NCI-H2107 (cell line): ENCODE results near the gene RNF7.
"Not testable (repeated sequence)": the region's sequence is repeated elsewhere in the genome, so short reads cannot be mapped to it uniquely, and the experiment has no call there.

Experiments
- DNase-seq: peaks from one replicate; lab custom pipeline; 2025; lab: John Stamatoyannopoulos, UW

The RNF7 gene

DNA sequence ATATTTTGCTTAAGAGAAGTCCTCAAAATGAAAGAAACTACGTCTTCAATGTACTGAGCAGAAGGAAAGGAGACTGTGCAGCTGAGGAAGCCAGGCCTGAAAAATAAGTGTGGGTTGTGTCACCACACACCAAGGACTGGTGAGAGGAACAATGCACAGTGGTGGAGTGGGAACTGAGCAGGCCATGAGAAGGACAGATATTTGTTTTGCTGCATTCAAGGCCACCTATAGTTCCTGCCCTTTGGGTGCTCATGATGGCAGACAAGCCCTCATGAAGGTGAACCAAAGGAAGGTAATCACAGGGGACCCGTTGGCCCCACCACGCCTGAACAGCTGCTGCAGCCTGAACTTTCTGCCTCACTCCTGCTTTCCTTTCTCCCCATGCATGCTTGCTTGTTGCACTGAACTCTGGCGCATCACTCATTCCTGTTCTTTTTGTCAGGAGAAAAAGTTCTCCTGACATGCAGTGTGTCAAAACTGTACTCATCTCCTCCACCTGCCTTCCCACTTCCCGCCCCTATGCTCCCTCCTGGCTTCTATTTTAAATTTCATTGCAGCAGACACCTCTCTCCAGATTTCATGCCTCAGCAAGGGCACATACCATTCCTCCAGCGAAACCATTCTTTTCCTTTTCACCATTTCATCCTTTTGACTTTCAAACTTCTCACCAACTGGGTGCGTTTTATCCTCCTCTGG is 2.2 kb upstream of the RNF7 start:
- no peak for DNase-seq

DNA sequence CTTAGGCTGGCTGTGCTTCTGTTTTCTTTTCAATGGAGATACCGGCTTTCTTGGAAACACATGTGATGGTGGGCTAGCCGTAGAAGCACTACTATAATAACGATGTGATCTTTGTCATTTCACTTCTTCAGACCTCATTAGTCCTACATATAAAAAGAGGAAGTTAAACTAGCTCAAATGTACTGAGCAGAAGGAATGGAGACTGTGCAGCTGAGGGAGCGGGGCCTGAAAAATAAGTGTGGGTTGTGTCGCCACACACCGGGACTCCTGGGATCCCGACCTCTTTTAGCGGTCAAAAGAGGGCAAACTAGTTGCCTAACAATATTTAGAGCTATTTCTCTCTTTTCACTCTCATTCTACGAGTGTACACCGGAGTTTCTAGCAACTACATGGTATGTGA is 1.0 kb upstream of the RNF7 start:
- no peak for DNase-seq

DNA sequence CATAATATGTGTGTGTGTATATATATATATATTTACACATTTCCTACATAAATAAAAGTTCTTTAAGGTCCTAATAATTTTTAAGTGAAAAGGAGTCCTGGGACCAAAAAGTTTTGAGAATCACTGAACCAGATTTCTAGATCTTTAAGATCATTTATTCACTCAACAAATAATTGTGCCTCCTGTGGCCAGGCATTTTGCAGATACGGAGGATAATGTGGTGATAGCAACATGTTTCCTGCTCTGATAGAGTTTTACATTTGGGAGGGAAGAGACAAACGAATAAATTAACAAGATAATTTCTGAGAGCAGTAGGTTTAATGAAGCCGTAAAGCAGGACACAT is 448 bp upstream of the RNF7 start:
- no peak for DNase-seq

DNA sequence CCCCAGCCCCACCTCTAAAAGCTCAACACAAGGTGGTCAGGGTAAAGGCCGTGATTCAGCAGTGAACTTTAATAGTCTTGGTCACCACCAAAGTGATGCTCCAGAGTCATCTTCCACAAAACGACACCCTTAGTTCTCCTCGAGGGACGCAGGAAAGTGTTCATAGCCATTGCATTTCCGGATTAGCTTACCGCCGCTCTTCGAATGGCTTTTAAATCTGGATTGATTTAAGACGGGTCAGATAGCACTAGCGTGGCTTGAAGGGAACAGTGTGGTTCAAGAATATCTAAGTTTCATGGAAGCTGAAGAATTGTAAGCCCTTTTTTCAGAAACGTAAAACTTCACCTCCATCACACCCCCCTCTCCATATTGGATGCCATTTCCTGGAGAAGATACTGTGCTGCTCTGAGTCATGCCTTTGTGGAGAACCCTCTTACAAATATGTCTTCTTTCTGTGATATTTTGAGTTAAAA is 829 bp downstream of the RNF7 start:
- DNase-seq = no peak

DNA sequence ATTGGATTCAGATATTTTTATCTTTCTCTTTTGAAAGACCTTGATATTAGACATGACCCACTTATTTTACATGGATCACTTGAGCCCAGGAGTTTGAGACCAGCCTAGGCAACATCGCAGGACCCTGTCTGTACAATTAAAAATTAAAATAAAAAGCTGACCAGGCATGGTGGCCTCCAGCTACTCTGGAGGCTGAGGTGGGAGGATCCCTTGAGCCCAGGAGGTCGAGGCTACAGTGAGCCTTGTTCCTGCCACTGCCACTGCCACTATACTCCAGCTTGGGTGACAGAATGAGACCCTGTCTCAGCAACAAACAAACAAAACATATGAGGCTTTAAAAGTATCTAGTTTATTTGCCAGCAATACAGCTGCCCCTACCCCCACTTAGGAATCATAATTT is 1.6 kb downstream of the RNF7 start:
- DNase-seq = no peak

DNA sequence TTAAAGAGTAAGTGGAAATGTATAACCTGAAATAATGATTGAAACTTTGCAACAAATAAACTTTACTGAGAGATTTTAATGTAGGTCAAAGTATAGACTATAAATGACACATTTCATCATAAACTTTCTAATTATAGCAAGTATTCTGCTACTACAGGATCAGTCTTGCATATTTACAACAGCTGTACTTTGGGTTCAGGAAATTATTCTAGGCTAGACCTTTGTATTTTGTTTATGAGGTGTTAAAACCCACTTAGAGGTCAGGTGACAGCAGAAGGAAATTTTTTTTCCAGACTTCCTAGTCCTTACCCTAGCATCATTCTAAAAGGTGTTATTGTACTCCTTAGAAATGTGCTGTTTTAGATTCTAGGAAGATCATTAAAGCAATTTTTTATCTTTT is 2.3 kb downstream of the RNF7 start:
- DNase-seq = no peak

DNA sequence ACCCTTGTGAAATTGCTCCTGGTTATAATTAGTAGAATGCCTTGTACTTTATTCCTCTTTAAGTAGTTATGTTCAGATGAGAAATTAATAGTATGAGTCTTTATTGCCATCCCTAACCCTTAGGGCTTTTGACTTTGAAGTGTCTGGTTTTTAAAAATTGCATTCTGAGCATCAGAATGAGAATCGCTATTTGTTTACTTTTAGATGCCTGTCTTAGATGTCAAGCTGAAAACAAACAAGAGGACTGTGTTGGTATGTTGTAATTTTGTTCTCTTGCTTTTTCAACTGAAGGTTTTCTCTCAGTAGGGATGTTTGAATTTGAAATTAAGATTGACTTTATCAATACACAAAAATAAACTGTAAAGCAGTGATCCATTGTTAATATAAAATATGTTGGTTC is 5.2 kb downstream of the RNF7 start:
- DNase-seq = no peak

DNA sequence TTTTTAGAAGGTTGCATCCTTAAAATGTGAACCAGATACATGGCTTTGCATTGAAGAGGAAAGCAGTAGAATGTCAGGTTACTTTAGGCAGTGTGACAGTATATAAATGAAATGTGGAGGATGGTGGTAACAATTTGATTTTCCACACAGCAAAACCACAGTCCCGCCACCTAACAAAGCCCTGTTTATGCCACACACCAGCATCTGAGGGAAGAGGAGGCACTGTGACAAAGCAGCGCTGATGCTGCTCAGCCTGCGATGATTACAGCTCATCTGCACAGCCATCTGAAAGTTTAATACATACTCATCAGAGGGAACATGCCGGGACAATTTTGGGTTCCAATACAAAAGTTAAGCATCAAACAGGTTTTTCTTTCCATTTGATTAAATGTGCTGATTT is 8.9 kb downstream of the RNF7 start:
- no peak for DNase-seq

DNA sequence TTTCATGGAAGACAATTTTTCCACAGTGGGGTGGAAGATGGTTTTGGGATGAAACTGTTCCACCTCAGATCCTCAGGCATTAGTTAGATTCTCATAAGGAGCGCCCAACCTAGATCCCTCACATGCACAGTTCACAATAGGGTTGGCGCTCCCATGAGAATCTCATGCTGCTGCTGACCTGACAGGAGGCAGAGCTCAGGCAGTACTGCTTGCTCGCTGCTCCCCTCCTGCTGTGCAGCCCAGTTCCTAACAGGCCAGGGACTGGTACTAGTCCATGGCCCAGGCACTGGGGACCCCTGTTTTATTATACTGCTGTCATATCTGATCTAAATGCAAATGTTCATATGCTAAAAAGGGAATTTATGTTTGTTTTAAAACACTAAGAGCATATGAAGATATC is 15.3 kb downstream of the RNF7 start:
- no peak for DNase-seq

DNA sequence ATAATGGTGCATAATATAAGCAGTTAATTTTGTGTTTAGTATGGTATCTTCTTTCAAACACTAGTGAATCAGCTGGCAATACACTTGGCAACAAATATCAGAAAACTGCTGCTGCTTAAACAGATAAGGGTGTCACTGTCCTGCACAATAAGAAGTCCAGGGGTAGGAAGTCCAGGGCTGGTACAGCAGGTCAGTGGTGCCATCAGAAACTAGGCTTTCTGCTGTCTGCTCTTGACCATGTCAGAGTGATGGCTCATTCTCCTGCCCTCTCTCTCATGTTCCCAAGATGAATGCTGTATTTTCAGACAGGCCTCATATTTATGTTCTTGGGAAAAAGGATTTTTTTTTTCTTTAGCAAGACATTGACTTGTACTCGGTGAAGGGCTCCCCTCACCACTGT is 15.9 kb downstream of the RNF7 start:
- no peak for DNase-seq

DNA sequence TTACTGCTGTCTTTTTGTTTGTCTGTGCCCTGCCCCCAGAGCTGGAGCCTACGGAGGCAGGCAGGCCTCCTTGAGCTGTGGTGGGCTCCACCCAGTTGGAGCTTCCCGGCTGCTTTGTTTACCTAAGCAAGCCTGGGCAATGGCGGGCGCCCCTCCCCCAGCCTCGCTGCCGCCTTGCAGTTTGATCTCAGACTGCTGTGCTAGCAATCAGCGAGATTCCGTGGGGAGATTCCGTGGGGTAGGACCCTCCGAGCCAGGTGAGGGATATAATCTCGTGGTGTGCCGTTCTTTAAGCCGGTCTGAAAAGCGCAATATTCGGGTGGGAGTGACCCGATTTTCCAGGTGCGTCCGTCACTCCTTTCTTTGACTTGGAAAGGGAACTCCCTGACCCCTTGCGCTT is 24.5 kb downstream of the RNF7 start:
- not testable (repeated sequence) for DNase-seq

DNA sequence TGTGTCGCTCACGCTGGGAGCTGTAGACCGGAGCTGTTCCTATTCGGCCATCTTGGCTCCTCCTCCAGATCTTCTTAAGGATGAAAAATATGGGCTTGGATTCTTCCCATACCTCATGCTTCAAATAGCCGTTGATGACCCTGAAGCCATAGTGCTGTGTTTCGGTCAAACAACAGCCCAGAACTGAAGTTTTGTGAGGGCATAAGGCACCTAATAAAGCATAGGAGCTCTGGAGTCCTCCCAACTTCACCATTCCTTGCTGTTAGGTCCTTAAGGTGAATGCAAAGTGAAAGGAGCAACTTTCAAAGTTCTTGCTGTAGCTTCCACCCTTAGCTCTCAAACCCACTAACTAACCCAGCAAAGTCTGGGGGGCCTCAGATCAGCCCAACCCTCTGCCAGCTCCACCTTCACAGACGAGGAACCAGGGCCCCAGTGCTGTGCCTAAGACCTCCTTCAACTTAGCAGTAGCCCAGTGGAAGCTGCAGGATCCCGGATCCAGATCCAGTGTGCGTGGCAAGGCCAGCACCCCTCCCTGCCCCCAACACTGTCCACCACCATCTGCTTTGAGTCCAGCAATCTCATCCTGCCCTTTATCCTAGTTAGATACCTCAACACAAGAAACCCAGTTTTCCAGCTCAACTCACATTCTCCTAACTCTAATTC is 25.1 kb downstream of the RNF7 start, which contains the start of gene GRK7:
Gene GRK7, plus strand, starts transcription at position 321 of the 663 bp plus-strand sequence. CDS start 14,877 bp downstream, outside the sequence.
- DNase-seq = no peak

DNA sequence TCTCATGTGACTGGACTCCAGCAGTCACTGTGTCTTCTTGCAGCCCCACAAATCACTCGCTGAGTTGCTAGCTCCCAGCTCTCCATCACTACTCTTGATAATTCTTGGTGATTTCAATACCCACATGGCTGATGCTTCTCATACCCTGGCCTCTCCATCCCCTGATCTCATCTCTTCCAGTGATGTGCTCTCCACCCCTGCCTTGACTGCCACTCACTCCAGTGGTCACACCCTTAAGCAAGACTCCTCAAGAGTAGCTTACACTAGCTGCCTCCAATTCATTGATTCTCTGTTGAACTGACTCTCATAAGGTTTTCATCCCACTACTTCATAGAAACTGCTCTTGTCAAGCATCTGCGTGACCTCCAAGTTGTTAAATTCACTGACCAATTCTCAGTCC is 25.9 kb downstream of the RNF7 start:
- no peak for DNase-seq

DNA sequence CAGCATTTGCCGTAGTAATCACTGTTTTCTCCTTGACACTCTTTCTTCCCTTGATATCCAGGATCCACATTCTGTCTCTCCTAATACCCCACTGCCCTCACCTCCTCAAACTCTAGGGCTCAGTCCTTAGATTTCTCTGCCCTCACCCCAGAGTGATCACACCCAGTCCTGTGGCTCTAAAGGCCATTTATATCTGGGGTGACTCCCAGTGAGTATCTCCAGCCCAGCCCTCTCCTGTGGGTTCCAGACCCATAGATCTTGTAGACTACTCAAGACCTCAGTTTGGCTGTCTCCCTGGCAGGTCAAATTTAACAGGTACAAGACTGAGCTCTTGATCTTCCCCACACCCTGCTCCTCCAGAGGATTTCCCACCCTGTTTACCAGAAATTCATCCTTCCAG is 26.4 kb downstream of the RNF7 start:
- no peak for DNase-seq

DNA sequence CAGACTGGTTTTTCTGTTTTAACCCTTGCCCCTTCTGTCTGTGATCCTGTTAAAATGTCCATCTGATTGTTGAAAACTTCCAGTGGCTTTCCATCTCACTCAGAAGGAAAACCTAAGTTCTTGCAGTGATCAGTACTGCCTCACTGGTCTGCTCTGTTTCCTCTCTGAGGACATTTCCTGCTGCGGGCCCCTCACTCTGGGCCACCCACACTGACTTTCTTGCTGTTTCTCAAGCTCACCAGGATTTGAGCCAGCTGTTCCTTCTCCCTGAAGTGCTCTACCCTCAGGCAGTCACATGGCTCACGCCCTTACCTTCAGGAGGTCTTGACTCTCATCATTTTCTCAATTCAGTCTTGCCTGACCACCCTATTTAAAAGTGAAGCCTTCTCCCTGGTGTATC is 26.9 kb downstream of the RNF7 start:
- no peak for DNase-seq

DNA sequence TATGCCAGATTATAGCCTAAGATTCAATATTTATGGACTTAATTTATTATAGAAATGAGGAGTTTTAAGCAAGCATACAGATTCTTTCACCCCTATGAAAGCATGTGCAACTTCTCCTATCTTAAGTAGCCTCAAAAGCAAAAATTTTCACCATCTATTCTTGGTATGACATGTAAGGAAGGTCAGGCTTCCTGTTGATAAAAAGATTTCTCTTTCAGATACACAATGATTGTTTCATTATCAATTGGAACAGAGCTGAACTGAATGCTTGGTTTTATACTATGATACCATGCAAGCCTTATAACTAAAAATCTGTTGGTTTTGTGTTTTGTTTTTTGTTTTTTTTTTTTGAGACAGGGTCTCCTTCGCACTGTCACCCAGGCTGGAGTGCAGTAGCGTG is 29.0 kb downstream of the RNF7 start:
- DNase-seq = no peak

DNA sequence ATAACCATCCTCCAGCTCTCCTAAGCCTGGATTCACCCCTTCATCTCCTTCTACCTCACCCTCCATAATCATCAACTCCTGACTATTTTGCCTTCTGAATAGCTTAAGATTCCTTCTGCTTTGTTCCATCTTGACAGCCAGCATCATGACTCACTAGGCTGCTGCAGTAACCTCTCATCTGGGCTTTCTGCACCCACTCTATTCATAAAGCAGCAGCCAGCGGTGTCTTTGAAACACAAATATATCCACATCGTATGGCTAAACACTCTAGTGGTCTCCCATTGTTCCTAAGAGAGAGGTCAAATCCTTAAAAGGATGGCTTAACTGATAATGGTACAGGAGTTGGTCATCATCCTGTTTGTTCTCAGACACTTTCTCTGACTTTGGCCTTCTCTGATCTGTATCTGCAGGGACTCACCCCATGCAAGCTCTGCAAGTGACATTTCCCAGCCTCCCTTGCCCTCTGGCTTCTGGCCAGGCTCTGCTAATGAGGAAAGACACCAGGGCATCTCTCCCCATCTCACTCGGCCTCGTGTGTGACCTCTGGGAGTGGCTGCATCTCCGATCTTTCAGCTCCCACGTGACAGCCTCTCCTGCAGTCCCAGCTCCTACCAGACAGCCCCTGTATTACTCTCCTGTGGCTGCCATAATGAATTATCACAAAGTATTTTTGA is 31.3 kb downstream of the RNF7 start:
- no peak for DNase-seq

DNA sequence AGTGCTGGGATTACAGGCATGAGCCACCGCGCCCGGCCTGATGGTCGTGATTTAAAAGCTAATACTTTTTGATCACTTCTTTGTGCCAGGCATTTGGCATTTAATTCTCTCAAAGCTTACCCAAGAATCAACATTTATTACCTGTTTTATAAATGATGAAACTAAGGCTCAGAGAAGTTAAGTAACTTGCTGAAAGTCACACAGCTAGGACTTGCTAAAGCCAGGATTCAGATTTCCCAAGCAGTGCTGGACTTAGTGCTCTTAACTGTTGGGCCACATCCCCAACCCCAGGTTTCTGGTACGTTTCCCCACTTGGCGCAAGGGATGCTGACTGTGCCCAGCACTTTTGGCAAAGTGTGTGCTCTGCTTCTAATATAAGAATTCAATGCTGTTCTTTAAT is 35.6 kb downstream of the RNF7 start:
- DNase-seq = no peak

DNA sequence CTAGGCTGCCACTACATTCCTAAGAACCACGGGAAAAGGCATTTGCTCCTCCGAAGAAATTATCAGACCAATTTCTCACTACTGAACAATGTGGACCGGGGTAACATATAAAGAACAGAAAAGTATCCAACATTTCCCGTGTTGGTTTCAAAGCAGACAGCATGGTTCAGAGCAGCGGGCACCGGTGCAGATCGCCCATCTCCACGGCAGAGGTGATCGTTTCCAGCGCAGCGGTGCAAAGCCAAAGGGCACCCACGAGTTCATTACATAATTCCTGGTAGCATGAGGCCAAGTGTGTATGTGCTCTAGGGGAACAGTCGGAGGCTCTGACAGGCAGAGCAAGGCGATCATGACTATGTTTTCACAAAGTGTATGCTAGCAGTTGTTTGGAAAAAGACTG is 38.3 kb downstream of the RNF7 start:
- DNase-seq = no peak

DNA sequence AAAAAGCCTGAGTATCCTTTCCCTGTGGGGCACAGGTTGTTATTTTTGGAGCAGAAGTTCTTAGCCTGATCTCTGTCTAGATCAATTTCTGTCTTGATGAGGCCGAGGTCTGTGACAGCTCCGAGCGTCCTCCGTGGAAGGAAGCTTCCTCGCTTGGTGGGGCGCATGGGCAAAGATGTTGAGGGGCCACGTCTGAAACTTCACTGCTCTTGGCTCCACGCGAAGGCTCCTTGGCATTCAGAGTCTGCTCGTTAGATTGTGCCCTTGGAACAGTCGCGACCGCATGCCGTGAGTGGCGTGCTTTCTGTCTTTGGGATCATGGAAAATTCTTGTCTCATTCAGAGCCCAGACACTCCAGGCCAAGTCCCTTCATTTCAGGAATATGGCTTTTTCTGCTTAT is 38.8 kb downstream of the RNF7 start:
- DNase-seq = no peak

DNA sequence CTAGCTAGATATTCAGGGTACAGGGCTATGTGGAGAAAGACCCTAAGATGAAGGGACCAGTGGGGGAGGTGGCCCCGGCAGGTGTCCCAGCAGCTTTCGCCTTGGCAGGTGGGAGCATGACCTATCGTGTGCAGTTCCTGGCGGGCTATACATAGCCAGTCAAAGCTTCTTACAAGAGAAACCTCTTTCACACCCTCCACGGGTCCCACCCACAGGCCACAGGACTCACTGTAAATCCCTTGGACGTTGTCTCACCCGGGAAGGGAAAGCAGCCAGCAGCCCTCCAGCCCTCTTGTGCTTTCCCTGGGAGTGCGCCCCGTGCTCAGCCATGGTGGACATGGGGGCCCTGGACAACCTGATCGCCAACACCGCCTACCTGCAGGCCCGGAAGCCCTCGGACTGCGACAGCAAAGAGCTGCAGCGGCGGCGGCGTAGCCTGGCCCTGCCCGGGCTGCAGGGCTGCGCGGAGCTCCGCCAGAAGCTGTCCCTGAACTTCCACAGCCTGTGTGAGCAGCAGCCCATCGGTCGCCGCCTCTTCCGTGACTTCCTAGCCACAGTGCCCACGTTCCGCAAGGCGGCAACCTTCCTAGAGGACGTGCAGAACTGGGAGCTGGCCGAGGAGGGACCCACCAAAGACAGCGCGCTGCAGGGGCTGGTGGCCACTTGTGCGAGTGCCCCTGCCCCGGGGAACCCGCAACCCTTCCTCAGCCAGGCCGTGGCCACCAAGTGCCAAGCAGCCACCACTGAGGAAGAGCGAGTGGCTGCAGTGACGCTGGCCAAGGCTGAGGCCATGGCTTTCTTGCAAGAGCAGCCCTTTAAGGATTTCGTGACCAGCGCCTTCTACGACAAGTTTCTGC is 40.1 kb downstream of the RNF7 start:
- no peak for DNase-seq

DNA sequence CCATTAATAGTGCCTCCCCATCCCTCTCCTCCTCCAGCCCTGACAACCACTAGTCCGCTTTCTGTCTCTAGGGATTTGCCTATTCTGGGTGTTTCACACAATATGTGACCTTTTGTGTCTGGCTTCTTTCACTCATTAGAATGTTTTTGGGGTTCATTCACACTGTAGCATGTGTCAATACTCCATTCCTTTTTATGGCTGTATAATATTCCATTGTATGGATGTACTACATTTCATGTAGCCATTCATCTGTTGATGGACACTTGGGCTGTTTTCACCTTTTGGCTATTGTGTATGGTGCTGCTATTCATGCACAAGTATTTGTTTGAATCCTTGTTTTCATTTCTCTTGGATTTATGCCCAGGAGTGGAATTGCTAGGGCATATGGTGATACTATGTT is 41.6 kb downstream of the RNF7 start:
- no peak for DNase-seq
